HEK293 (cell line): ENCODE results near the gene EXOSC2.

Experiments
- EGR2 ChIP-seq: fragments of 450-650 bp; formaldehyde crosslinking; IDR thresholded peaks from 2 replicates; pipeline ENCODE4 v1.5.1; 2016; ENCODE audit warnings: low read depth, missing biosample characterization, missing genetic modification characterization
- GLI2 ChIP-seq: fragments of 450-650 bp; formaldehyde crosslinking; IDR thresholded peaks from 2 replicates; pipeline ENCODE4; 2017; ENCODE audit warnings: missing biosample characterization, missing genetic modification characterization, low read depth, borderline replicate concordance
- HOXA7 ChIP-seq: sonication (generic); formaldehyde crosslinking; IDR thresholded peaks from 2 replicates; pipeline ENCODE4 v1.8.1; 2022; ENCODE audit warnings: missing genetic modification reagents, borderline replicate concordance
- IKZF3 ChIP-seq: fragments of 450-650 bp; IDR thresholded peaks from 2 replicates; pipeline ENCODE4 v1.5.0; 2018; ENCODE audit warnings: missing biosample characterization, mild to moderate bottlenecking, missing genetic modification characterization, moderate library complexity
- KLF16 ChIP-seq: fragments of 450-650 bp; formaldehyde crosslinking; IDR thresholded peaks from 2 replicates; pipeline ENCODE4 v1.5.1; 2017; ENCODE audit warnings: missing biosample characterization, missing genetic modification characterization
- MZF1 ChIP-seq: fragments of 450-650 bp; formaldehyde crosslinking; IDR thresholded peaks from 2 replicates; pipeline ENCODE4 v1.5.1; 2017; ENCODE audit warnings: missing biosample characterization, missing genetic modification characterization, borderline replicate concordance
- TCF7L2 ChIP-seq: IDR thresholded peaks from 2 replicates; pipeline ENCODE4 v1.6.1; 2011; ENCODE audit warnings: low read depth, mild to moderate bottlenecking, inconsistent platforms, low read length, moderate library complexity, borderline replicate concordance
- ZNF133 ChIP-seq: fragments of 450-650 bp; formaldehyde crosslinking; IDR thresholded peaks from 2 replicates; pipeline ENCODE4 v1.5.1; 2016; ENCODE audit warnings: missing biosample characterization, missing genetic modification characterization
- ZNF169 ChIP-seq: fragments of 450-650 bp; formaldehyde crosslinking; IDR thresholded peaks from 2 replicates; pipeline ENCODE4 v1.5.1; 2016; ENCODE audit warnings: missing biosample characterization, missing genetic modification characterization
- ZNF174 ChIP-seq: fragments of 450-650 bp; formaldehyde crosslinking; IDR thresholded peaks from 2 replicates; pipeline ENCODE4 v1.5.0; 2017; ENCODE audit warnings: missing biosample characterization, mild to moderate bottlenecking, missing genetic modification characterization
- ZNF223 ChIP-seq: fragments of 450-650 bp; formaldehyde crosslinking; IDR thresholded peaks from 2 replicates; pipeline ENCODE4 v1.5.1; 2016; ENCODE audit warnings: missing biosample characterization, missing genetic modification characterization
- ZNF239 ChIP-seq: fragments of 450-650 bp; formaldehyde crosslinking; IDR thresholded peaks from 2 replicates; pipeline ENCODE4 v1.5.1; 2016; ENCODE audit warnings: missing biosample characterization, missing genetic modification characterization
- ZNF24 ChIP-seq: fragments of 450-650 bp; formaldehyde crosslinking; IDR thresholded peaks from 2 replicates; pipeline ENCODE4 v1.5.1; 2016; ENCODE audit warnings: missing biosample characterization, missing genetic modification characterization
- ZNF335 ChIP-seq: fragments of 450-650 bp; formaldehyde crosslinking; conservative IDR thresholded peaks from 2 replicates; pipeline ENCODE4 v1.5.1; 2016; ENCODE audit warnings: missing biosample characterization, missing genetic modification characterization
- ZNF341 ChIP-seq: fragments of 450-650 bp; formaldehyde crosslinking; IDR thresholded peaks from 2 replicates; pipeline ENCODE4; 2016; ENCODE audit warnings: low read depth, missing biosample characterization, missing genetic modification characterization
- ZNF426 ChIP-seq: fragments of 450-650 bp; formaldehyde crosslinking; IDR thresholded peaks from 2 replicates; pipeline ENCODE4 v1.5.1; 2017; ENCODE audit warnings: missing biosample characterization, missing genetic modification characterization, mild to moderate bottlenecking, inconsistent platforms, moderate library complexity
- ZNF530 ChIP-seq: fragments of 450-650 bp; formaldehyde crosslinking; IDR thresholded peaks from 2 replicates; pipeline ENCODE4 v1.5.1; 2016; ENCODE audit warnings: low read depth, missing biosample characterization, missing genetic modification characterization
- ZNF561 ChIP-seq: fragments of 450-650 bp; IDR thresholded peaks from 2 replicates; pipeline ENCODE4 v1.5.1; 2018; ENCODE audit warnings: missing biosample characterization, missing genetic modification characterization, borderline replicate concordance
- ZNF658 ChIP-seq: fragments of 450-650 bp; formaldehyde crosslinking; IDR thresholded peaks from 2 replicates; pipeline ENCODE4; 2016; ENCODE audit warnings: missing biosample characterization, missing genetic modification characterization
- ZNF76 ChIP-seq: fragments of 450-650 bp; formaldehyde crosslinking; IDR thresholded peaks from 2 replicates; pipeline ENCODE4; 2016; ENCODE audit warnings: low read depth, missing biosample characterization, missing genetic modification characterization, borderline replicate concordance
- ZNF837 ChIP-seq: fragments of 450-650 bp; formaldehyde crosslinking; IDR thresholded peaks from 2 replicates; pipeline ENCODE4 v1.5.1; 2016; ENCODE audit warnings: missing biosample characterization, missing genetic modification characterization
- TF ChIP-seq, protein P1 (sequence below): fragments of 450-650 bp; formaldehyde crosslinking; IDR thresholded peaks from 2 replicates; pipeline ENCODE4; 2016; ENCODE audit warnings: missing biosample characterization, missing genetic modification characterization
- TF ChIP-seq, protein P2 (sequence below): fragments of 450-650 bp; formaldehyde crosslinking; IDR thresholded peaks from 2 replicates; pipeline ENCODE4 v1.5.1; 2017; ENCODE audit warnings: missing biosample characterization, missing genetic modification characterization
- TF ChIP-seq, protein P3 (sequence below): fragments of 450-650 bp; formaldehyde crosslinking; IDR thresholded peaks from 2 replicates; pipeline ENCODE4 v1.5.1; 2016; ENCODE audit warnings: missing biosample characterization, missing genetic modification characterization, borderline replicate concordance
- TF ChIP-seq, protein P4 (sequence below): fragments of 450-650 bp; formaldehyde crosslinking; IDR thresholded peaks from 2 replicates; pipeline ENCODE4 v1.5.1; 2016; ENCODE audit warnings: missing biosample characterization, missing genetic modification characterization
- TF ChIP-seq, protein P5 (sequence below): fragments of 450-650 bp; formaldehyde crosslinking; IDR thresholded peaks from 2 replicates; pipeline ENCODE4 v1.5.1; 2017; ENCODE audit warnings: missing biosample characterization, missing genetic modification characterization
- TF ChIP-seq, protein P6 (sequence below): fragments of 450-650 bp; formaldehyde crosslinking; IDR thresholded peaks from 2 replicates; pipeline ENCODE4 v1.5.1; 2016; ENCODE audit warnings: missing biosample characterization, missing genetic modification characterization
- TF ChIP-seq, protein P7 (sequence below): fragments of 450-650 bp; formaldehyde crosslinking; IDR thresholded peaks from 2 replicates; pipeline ENCODE4 v1.5.1; 2016; ENCODE audit warnings: missing biosample characterization, missing genetic modification characterization

EXOSC2 gene

DNA sequence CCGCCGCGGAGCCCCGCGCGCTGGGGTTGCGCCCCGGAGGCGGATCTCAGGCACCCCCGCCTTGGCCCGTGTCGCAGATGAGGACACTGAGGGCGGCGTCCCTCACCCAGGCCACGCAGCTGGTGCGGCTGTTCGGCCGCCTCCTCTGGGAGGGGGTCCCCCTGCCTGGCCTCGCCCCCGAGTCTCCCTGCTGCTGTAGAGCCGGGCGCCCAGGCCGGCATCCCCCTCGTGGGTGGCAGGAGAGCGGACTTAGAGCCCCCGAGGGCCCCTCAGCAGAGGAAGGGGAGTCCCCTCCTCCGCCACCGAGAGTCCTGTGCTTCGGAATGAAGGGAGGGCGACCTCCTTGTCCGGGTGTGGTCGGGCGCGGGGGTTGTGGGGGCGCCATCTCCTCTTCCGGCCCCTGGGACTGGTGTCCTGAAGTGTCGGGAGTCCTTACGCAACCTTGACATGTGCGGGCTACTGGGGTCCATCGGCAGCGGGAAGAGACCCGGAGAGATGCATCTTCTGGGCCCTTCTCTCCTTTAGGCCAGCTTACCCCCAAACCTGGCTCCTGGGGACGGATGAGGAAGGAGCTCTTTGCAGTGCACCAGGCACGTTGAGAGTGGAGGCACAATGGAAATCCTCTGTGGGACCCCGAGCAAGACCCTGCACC lies 11.7 kb upstream of the EXOSC2 start (continued):
- TF ChIP-seq EGR2: peak; percentile 65
- TF ChIP-seq ZNF223: no peak
- TF ChIP-seq, protein P1, sequence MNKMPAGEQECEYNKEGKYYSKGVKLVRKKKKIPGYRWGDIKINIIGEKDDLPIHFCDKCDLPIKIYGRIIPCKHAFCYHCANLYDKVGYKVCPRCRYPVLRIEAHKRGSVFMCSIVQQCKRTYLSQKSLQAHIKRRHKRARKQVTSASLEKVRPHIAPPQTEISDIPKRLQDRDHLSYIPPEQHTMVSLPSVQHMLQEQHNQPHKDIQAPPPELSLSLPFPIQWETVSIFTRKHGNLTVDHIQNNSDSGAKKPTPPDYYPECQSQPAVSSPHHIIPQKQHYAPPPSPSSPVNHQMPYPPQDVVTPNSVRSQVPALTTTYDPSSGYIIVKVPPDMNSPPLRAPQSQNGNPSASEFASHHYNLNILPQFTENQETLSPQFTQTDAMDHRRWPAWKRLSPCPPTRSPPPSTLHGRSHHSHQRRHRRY: no peak
- no peak for TF ChIP-seq TCF7L2
- TF ChIP-seq ZNF530: no peak
- no peak for TF ChIP-seq ZNF239 (tag by site-specific recombination)
- TF ChIP-seq, protein P2, sequence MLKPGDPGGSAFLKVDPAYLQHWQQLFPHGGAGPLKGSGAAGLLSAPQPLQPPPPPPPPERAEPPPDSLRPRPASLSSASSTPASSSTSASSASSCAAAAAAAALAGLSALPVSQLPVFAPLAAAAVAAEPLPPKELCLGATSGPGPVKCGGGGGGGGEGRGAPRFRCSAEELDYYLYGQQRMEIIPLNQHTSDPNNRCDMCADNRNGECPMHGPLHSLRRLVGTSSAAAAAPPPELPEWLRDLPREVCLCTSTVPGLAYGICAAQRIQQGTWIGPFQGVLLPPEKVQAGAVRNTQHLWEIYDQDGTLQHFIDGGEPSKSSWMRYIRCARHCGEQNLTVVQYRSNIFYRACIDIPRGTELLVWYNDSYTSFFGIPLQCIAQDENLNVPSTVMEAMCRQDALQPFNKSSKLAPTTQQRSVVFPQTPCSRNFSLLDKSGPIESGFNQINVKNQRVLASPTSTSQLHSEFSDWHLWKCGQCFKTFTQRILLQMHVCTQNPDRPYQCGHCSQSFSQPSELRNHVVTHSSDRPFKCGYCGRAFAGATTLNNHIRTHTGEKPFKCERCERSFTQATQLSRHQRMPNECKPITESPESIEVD: no peak
- TF ChIP-seq, protein P3, sequence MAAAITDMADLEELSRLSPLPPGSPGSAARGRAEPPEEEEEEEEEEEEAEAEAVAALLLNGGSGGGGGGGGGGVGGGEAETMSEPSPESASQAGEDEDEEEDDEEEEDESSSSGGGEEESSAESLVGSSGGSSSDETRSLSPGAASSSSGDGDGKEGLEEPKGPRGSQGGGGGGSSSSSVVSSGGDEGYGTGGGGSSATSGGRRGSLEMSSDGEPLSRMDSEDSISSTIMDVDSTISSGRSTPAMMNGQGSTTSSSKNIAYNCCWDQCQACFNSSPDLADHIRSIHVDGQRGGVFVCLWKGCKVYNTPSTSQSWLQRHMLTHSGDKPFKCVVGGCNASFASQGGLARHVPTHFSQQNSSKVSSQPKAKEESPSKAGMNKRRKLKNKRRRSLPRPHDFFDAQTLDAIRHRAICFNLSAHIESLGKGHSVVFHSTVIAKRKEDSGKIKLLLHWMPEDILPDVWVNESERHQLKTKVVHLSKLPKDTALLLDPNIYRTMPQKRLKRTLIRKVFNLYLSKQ: no peak
- TF ChIP-seq ZNF133 (tag by site-specific recombination): no peak
- TF ChIP-seq ZNF76: peak; percentile 56; the same call in 1 of the 2 replicates
- TF ChIP-seq ZNF24 (tag by site-specific recombination): 0 out of 2 replicates have a peak, but pooled peaks have one; percentile 17
- no peak for TF ChIP-seq KLF16 (tag by site-specific recombination)
- TF ChIP-seq, protein P4, sequence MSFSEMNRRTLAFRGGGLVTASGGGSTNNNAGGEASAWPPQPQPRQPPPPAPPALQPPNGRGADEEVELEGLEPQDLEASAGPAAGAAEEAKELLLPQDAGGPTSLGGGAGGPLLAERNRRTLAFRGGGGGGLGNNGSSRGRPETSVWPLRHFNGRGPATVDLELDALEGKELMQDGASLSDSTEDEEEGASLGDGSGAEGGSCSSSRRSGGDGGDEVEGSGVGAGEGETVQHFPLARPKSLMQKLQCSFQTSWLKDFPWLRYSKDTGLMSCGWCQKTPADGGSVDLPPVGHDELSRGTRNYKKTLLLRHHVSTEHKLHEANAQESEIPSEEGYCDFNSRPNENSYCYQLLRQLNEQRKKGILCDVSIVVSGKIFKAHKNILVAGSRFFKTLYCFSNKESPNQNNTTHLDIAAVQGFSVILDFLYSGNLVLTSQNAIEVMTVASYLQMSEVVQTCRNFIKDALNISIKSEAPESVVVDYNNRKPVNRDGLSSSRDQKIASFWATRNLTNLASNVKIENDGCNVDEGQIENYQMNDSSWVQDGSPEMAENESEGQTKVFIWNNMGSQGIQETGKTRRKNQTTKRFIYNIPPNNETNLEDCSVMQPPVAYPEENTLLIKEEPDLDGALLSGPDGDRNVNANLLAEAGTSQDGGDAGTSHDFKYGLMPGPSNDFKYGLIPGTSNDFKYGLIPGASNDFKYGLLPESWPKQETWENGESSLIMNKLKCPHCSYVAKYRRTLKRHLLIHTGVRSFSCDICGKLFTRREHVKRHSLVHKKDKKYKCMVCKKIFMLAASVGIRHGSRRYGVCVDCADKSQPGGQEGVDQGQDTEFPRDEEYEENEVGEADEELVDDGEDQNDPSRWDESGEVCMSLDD (tag by site-specific recombination): peak; percentile 86
- TF ChIP-seq ZNF174 (tag by site-specific recombination): no peak
- peak; percentile 63 for TF ChIP-seq ZNF341 (tag by site-specific recombination)
- no peak for TF ChIP-seq IKZF3
- TF ChIP-seq ZNF837 (tag by site-specific recombination): no peak
- TF ChIP-seq GLI2 (tag by site-specific recombination): no peak
- TF ChIP-seq ZNF426: no peak
- peak; percentile 89 for TF ChIP-seq ZNF335 (tag by site-specific recombination)
- TF ChIP-seq ZNF658 (tag by site-specific recombination): no peak
- TF ChIP-seq, protein P5, sequence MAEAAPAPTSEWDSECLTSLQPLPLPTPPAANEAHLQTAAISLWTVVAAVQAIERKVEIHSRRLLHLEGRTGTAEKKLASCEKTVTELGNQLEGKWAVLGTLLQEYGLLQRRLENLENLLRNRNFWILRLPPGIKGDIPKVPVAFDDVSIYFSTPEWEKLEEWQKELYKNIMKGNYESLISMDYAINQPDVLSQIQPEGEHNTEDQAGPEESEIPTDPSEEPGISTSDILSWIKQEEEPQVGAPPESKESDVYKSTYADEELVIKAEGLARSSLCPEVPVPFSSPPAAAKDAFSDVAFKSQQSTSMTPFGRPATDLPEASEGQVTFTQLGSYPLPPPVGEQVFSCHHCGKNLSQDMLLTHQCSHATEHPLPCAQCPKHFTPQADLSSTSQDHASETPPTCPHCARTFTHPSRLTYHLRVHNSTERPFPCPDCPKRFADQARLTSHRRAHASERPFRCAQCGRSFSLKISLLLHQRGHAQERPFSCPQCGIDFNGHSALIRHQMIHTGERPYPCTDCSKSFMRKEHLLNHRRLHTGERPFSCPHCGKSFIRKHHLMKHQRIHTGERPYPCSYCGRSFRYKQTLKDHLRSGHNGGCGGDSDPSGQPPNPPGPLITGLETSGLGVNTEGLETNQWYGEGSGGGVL: peak; percentile 27
- TF ChIP-seq HOXA7 (CRISPR knock-in tag): no peak
- no peak; the same call in 1 of the 2 replicates for TF ChIP-seq ZNF561
- no peak for TF ChIP-seq ZNF169 (tag by site-specific recombination)
- no peak for TF ChIP-seq MZF1 (tag by site-specific recombination)
- TF ChIP-seq, protein P6, sequence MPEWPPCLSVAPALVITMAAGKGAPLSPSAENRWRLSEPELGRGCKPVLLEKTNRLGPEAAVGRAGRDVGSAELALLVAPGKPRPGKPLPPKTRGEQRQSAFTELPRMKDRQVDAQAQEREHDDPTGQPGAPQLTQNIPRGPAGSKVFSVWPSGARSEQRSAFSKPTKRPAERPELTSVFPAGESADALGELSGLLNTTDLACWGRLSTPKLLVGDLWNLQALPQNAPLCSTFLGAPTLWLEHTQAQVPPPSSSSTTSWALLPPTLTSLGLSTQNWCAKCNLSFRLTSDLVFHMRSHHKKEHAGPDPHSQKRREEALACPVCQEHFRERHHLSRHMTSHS (tag by site-specific recombination): no peak
- TF ChIP-seq, protein P7, sequence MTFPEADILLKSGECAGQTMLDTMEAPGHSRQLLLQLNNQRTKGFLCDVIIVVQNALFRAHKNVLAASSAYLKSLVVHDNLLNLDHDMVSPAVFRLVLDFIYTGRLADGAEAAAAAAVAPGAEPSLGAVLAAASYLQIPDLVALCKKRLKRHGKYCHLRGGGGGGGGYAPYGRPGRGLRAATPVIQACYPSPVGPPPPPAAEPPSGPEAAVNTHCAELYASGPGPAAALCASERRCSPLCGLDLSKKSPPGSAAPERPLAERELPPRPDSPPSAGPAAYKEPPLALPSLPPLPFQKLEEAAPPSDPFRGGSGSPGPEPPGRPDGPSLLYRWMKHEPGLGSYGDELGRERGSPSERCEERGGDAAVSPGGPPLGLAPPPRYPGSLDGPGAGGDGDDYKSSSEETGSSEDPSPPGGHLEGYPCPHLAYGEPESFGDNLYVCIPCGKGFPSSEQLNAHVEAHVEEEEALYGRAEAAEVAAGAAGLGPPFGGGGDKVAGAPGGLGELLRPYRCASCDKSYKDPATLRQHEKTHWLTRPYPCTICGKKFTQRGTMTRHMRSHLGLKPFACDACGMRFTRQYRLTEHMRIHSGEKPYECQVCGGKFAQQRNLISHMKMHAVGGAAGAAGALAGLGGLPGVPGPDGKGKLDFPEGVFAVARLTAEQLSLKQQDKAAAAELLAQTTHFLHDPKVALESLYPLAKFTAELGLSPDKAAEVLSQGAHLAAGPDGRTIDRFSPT (tag by site-specific recombination): no peak
